ENCODE measurements around the gene INHA.

Gene INHA

DNA sequence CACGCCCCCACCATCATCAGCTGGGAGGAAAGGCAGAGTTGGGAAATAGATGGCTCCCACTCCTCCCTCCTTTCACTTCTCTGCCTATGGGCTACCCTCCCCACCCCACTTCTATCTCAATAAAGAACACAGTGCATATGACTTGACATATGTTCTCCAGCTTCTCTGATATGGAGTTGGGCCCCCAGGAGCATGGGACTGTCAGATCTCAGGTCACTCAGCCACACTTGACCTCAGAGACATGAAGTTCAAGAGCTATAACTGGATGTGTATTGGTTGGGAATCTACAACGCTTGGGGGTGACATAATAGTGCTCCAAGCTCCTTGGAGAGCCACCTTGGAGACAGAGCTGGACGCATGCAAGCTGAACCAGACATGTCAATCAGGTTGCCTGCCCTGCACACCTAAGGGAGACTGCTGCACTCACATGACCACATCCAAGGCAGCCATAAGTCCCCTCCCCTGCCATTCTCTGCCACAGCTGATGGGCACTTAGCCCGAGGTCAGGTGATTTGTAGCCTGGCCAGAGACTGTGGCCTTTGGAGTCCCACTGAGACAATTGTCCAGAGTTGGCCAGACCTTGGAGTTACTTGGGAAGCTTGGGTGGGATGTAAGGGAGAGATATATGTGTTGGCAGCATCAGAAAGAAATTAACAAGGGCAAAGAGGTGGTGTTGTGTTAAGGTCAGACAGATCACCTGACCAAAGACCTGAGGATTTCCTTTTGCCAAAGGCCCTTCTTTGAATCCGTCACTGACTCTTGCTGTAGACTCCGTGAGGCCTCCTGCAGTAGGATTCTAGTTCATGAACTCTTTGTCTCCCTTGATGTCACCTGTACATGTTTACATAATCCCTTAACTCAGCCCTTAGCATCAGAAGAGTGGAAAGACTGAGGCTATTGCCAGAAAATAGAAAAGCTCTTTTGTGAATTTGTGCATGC, 3.7 kb downstream of the INHA start:
- DNase-seq = no peak

DNA sequence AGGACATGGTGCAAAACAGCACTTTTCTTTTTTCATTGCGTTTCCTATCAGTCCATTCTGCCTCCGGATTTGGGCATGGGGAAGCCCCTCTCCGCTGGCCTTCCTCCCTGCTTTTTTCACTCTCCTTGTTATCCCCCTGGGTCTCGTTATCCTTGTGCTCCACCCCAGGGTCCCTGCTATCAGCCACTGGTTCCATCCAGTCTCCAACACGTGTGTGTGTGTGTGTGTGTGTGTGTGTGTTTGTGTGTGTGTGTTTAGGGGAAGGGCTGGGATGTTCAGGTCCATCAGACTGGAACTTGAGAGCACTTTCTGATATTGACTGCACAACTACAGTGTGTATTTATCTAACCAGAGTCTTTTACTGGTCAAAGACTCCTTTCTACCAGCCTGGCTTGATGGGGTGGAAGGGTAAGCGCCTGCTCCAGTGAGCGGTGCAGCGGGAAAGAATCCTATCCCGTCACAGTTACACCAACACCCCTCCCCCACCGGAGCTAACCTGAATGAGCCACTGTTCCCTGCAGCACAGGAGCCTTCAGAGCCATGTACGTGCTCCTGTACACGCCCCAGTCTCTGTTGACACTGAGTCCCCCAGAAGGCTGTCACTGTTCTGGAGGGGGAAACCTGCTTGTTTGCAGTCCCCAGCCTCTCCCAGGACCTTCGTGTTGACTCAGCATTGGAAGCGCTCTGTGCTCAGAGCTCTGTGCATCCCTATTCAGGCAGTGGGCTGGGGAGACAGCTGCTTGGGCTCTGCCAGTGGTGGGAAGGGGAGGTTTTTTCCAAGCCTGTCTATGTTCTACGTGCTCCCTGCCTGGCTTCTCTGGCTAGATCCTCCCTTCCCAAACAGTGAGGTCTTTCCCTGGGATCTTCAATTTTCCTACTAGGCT, 4.6 kb downstream of the INHA start:
- no peak for DNase-seq

DNA sequence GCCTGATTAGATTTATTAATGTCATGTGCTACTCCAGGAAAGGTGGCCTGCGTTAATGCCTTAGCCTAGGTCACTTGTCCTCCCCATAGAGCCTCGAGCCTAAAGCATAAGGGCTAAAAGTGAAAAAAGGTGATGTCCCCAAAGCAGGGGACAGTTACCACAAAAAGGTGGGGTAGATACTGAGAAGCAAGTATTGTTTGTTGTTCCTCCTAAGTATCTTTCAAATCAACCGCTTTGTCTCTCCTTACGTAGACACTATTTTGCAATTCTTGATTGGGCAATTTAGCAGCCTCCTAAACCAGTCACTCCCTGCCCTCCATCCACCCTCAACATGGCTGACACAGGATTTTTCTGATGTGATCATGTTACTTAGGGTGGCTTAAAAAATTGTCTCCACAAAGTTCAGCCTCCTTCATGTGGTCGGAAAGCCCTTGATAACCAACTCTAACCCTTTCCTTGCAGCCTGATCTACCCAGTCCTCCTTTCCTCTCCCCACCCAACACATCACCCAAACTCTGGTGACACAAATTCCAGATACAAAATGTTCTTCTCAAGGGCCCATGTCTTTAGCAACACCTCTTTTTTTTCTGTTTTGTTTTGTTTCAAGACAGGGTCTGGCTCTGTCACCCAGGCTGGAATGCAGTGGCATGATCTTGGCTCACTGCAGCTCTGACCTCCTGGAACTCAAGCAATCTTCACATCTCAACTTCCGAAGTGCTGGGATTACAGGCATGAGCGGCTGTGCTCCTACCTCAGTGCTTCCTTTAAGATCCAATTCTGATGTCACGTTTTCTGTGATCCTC, 6.9 kb downstream of the INHA start:
- no peak for DNase-seq

DNA sequence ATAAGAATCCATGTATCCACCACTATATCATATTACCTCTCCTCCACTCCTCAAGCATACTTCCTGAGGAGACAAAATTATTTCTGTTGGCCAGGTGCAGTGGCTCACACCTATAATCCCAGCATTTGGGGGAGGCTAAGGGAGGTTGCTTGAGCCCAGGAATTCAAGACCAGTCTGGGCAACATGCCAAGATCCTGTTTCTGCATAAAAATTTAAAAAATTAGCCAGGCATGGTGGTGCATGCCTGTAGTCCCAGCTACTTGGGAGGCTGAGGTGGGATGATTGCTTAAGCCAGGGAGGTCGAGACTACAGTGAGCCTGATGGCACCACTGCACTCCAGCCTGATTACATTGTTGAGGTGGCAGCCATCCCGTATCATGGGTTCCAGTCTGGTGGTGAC, 9.2 kb downstream of the INHA start:
- DNase-seq = no peak

DNA sequence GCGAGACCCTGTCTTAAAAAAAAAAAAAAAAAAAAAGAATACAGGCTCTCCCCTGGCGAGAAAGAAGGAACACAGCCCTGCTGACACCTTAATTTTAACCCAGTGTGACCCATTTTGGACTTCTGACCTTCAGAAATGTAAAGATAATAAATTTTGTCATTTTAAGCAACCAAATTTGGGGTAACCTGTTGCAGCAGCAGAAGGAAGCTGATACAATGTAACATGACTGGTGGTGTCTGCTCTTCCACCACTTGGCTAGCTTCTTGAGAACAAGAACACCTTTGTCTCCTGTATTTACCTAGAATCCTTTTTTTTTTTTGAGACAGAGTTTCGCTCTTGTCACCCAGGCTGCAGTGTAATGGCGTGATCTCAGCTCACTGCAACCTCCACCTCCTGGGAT, 19.0 kb downstream of the INHA start:
- DNase-seq = no peak

DNA sequence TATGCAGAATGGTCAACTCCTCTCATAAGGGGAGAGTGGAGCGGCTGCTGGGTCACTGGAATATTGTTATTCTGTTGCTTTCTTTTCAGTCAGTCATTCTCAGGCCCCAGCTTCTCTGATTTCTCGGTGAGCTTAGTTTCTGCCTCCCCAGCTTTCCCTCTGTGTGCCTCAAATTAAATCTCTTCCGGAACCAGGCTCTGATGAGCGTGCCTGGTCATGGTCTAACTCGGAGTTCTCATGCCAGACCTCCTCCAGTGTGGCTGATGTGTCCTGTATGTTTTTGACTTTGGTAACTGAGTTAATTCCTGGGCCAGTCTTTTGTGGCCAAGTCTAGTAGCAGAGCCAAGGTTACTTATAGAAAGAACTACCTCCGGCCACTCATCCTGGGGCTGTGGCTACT, 20.6 kb downstream of the INHA start:
- DNase-seq = no peak

DNA sequence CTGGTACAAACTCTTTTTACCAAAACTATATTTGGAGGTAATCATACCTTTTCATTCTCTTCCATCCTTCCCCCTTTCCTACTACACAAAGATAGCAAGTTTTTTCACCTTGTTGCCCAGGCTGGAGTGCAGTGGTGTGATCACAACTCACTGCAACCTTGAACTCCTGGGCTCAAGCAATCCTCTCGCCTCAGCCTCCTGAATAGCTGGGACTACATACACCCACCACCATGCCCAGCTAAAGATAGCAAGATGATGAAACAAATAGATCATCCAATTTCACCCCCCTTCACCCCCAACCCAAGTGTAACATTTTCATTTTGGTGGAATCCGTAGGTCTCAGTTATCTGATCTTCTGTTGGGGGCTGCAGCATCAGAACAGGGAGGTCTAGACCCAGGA, 21.0 kb downstream of the INHA start:
- no peak for DNase-seq

DNA sequence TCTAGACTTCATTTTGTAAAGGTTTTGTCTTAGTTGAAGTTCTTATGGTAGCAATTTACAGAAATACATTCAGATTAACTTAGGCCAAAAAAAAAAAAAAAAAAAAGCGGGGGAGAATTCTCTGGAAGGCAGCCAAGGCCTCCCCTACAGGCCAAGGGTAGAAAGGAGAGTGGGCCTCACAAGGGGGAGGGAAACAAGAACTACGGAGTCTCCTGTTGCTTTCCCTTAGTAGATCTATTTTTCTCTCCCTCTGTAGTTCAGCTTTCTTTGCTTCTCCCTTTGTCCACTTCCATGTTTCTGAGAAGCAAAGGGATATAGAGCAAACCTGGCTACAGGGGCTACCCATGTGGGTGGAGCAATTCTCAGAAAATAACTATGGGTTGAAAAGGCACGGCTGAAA, 23.1 kb downstream of the INHA start:
- DNase-seq = no peak

DNA sequence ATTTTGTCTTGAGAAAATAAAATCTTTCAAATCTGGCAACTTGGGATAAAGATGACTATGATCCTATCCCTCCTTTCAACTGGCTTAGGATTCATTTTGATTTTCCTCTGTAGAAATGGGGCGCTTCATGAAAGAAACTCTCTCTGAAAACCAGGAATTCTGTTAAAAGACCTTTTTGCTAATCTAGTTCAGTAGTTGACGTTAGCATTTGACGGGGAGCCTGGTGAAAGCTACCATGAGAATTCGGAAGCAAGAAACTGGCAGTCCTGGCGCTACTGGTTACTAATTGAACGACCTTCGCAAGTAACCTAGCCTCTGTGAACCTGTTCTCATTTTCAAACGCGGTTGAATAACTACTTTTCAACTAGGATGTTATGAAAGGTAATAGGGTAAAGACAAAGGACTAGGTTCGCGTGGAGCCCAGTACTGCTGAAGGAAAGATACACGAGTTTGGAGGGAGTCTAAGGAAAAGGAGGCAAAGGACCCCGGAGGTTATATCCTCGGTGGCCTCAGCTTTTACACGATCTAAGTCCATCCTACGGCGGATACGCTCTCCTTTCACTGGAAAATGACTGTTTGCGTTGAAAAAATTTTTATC, 24.9 kb downstream of the INHA start:
- no peak for DNase-seq

DNA sequence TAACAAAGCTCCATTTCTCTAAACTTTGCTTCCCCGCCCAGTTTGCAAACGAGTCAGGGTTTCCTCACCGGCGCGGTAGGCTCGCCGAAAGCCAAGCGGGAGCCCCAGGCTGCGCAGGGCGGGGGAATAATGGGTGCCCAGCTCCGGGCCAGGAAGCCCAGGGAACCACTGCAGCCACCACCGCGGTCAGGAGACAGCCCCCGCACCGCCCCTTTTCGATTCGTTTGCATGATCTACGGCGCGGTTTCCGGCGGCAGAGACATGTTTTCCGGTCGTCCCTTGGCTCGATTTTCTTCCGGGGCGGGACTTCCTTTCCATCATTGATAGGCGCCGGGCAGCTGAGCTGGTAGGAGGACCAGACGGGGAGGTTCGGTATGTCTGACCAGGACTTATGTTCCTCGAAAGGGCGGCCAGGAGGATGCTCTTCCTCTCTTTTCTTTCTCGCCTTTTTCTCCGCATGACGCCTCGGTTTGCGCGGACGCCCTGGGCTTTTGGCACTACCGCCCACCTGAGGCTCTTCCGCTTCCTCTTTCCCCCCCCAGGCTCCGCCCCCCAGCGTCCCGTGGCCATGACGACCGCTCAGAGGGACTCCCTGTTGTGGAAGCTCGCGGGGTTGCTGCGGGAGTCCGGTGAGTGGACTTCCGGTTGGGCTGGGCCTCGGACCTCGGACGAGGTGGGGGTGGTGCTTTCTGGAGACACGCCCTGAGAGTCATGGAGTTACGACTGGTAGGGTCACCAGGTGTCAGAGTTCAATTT, 25.6 kb downstream of the INHA start, which contains the start of gene STK11IP:
STK11IP (plus strand) TSS at position 306 of the 756 bp plus-strand sequence; CDS start at position 569, 263 bp downstream.
- peak; percentile 88 to 89 for DNase-seq

DNA sequence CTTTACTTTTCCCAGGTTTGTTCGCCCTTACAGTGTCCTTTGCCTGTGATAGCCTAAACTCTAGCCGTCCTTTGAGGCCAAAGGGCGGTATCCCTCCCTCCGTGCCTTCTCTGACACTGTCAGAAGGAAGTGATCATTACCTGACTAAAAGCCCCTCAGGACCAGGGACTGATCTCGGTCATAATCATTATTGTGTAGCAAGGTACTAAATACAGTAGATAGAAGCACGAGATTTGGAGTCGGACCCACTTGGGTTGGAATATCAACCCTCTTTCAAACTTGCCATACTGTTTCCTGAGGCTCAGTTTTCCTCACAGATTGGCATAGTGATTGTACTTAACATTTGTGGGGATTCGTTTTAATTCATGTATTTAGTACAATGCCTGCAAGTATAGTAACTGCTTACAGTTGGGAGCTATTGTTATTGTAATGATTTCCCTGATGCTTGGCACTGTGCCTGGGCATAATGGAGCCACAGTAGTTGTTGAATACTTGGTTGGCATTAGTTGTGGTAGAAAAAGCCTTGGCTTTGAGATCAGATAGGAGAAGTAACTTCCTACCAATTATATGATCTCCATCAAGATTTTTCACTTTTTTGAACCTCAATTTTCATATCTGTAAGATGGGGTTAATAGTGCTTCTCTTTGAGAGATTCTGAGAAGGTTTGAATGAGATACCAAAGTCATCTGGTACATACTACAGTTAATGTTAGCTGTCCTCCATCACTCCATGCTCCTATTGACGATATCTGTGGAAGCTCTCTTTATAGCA, 26.4 kb downstream of the INHA start:
- no peak for DNase-seq

DNA sequence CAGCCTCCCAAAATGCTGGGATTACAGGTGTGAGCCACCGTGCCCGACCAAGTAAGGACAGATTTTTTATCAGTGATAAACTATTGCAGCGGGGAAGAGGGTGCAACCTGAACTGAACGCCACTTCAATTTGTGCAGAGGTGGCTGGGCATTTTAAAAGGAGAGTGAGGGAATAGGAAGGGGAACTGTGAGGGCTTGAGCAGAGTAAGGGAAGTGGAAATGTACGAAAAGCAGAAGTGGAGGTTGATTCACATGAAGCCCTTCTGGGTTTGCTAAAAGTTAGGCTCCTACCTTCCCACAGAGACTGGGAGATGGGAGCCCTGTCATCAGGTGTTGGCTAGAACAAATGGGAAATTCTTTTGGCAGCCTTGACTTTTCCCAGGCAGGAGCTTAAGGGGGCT, 31.7 kb downstream of the INHA start:
- no peak for DNase-seq

DNA sequence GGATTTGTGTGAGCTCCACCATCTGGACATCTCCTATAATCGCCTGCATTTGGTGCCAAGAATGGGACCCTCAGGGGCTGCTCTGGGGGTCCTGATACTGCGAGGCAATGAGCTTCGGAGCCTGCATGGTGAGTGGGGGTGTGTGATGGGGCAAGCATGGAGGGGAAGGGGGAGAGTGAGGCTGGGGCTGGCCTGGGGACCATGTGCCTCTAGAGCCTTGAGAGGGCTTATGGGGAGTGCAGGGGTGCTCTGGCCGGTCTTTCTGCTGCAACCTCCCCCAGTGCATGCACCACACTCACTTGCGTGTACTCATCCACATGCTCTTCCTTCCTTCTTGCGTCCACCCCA, 33.5 kb downstream of the INHA start:
- DNase-seq = no peak

DNA sequence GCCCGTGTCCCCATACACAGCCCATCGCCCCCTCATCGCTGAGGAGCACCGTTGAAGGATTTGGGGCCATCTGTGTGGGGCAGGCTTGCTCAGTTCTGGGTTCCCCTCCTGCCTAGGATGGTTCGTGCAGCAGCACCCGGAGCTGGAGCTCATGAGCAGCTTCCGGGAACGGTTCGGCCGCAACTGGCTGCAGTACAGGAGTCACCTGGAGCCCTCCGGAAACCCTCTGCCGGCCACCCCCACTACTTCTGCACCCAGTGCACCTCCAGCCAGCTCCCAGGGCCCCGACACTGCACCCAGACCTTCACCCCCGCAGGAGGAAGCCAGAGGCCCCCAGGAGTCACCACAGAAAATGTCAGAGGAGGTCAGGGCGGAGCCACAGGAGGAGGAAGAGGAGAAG, 35.8 kb downstream of the INHA start:
- no peak for DNase-seq

DNA sequence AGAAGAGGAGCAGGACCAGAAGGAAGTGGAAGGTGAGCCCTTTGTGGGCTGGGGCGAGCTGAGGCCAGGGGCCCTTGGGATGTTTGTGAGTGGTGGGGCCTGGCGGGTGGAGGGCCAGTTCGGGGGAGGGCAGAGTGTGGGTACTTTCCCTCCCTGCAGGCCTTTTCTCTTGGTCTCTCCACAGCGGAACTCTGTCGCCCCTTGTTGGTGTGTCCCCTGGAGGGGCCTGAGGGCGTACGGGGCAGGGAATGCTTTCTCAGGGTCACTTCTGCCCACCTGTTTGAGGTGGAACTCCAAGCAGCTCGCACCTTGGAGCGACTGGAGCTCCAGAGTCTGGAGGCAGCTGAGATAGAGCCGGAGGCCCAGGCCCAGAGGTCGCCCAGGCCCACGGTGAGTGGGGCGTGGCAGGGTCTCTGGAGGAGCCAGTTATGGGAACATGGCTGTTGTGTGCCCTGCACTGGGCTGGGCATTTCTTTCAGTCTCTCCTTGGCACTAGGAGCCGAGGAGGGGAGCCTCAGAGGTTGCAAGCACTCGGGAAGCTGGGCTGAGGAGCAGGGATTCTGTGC, 36.4 kb downstream of the INHA start:
- DNase-seq = no peak

DNA sequence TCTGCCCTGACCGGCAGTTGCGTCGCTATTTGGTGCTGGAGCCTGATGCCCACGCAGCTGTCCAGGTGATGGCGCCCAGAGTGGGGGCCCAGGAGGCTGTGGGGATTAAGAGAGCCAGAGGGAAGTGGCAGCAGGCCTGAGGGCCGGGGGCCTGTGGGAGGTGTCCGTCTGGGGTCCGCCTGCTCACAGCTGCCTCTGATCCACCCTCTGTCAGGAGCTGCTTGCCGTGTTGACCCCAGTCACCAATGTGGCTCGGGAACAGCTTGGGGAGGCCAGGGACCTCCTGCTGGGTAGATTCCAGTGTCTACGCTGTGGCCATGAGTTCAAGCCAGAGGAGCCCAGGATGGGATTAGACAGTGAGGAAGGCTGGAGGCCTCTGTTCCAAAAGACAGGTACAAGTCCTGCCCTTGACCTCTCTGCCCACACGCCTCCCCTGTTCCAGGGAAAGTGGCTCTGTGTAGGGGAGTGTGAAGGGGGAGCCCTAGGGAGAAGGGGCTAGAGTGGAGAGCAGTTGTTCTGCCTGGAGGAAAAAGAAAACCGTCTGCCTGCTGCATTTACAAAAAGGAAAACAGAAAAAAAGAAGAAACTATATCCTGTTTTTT, 37.1 kb downstream of the INHA start:
- DNase-seq = no peak

DNA sequence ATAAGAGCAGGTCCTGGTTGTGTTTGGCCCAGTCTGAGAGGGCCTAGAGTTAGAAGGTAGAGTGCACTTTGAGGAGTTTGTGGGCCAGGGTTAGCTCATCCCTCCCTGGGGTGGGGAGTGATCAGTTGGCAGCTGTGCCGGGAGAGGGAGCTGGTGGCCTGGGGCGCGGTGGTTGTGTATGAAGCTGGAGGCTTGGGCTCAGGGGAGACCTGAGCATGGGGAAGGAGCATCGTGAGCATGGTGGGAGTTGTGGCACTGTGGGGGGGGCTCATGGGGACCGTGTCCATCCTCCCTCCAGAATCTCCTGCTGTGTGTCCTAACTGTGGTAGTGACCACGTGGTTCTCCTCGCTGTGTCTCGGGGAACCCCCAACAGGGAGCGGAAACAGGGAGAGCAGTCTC, 39.2 kb downstream of the INHA start:
- no peak for DNase-seq

DNA sequence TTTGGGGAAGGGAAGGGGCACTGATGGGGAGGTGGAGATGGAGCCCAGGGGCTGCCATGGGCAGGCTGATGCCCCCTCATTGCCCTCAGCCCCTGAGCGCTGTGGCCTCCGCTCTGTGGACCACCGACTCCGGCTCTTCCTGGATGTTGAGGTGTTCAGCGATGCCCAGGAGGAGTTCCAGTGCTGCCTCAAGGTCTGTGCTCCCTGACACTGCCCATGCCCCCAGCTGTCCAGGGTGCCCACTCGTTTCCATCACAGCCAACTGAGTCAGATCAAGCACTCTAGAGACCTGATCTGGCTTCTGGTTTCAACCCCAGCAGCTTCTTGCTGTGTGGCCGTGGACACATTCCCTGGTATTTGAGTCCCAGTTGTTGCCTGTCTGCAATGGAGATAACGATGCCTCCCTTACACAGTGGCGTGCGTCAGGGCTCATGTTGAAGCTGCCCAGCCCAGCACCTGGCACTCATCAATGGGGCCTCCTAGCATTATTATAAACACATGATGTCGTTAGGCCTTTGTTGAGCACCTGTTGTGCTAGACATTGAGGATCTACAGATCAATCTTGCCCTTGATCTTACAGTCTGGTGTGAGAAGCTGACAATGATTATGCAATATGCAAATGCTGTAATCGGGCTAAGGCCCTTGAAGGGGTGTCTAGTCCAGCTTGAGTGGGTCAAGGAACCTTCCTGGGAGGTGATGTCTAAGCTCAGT, 39.9 kb downstream of the INHA start:
- no peak for DNase-seq

DNA sequence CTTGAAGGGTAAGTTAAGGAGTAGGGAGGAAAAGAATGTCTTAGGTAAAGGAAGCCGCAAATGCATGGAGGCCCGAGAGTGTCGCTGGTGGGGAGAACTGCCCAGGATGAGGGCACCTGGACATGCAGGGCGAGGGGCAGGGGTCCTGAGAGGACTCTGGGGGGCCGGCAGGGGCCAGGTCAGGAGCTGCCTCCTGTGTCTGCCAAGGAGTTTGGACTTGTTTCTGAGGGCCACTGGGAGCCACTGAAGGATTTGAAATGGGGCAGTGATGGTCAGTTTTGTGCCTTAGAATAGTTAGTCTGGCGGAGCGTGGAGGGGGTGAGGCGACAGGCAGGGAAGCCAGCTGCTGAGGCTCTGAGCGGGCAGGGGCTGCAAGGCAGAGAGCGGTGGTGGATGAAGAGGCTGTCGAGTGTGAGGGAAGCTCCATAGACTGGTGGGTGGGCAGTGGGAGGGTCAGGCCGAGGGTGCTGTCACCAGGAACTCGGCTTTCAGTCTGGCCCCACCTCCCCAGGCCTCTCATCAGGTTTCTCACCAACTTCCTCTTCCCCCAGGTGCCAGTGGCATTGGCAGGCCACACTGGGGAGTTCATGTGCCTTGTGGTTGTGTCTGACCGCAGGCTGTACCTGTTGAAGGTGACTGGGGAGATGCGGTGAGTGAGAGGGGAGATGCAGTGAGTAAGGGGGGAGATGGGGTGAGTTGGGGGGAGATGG, 40.6 kb downstream of the INHA start:
- no peak for DNase-seq
